ENCODE data around the gene RMI2.
A peak's percentile ranks its signal among the peaks of the same experiment; 100 is the strongest.
"Not testable (repeated sequence)": the region's sequence is repeated elsewhere in the genome, so short reads cannot be mapped to it uniquely, and the experiment has no call there.

RMI2 gene

GRCh38 chr16:11377154-11377553 lies 31.9 kb downstream of the RMI2 start:
- H3K4me3 ChIP-seq (replicated peaks in 1 of 2; ENCODE audit: low read depth in 2 of 2, low read length in 2 of 2): no peak overlapping the region
- TF ChIP-seq CTCF (IDR thresholded peaks at IDR 0.05; ENCODE audit: low read depth, low read length): no peak
- DNase-seq (ENCODE audit: low read depth in 2 of 2): no peak

- not testable (repeated sequence) for DNase-seq (ENCODE audit: low read depth in 2 of 2); H3K4me3 ChIP-seq (replicated peaks in 1 of 2; ENCODE audit: low read depth in 2 of 2, low read length in 2 of 2)
Measured at GRCh38 chr16:11378951-11379350, 33.7 kb downstream of the RMI2 start.

- peak in 1 of 2 donors; percentile 71 for DNase-seq (ENCODE audit: low read depth in 2 of 2)
- no peak overlapping the region for H3K4me3 ChIP-seq (replicated peaks in 1 of 2; ENCODE audit: low read depth in 2 of 2, low read length in 2 of 2)
- TF ChIP-seq CTCF (IDR thresholded peaks at IDR 0.05; ENCODE audit: low read depth, low read length): no peak
Measured at GRCh38 chr16:11379420-11379819, 34.2 kb downstream of the RMI2 start.

GRCh38 chr16:11380836-11381235 lies 35.6 kb downstream of the RMI2 start:
- DNase-seq (ENCODE audit: low read depth in 2 of 2): no peak
- no peak for TF ChIP-seq CTCF (IDR thresholded peaks at IDR 0.05; ENCODE audit: low read depth, low read length)
- H3K4me3 ChIP-seq (replicated peaks in 1 of 2; ENCODE audit: low read depth in 2 of 2, low read length in 2 of 2): no peak overlapping the region

GRCh38 chr16:11383481-11384183 lies 38.4 kb downstream of the RMI2 start:
- no peak for DNase-seq (ENCODE audit: low read depth in 2 of 2)
- TF ChIP-seq CTCF (IDR thresholded peaks at IDR 0.05; ENCODE audit: low read depth, low read length): no peak
- H3K4me3 ChIP-seq (replicated peaks in 1 of 2; ENCODE audit: low read depth in 2 of 2, low read length in 2 of 2): no peak overlapping the region

GRCh38 chr16:11384184-11384955 lies 39.1 kb downstream of the RMI2 start:
- no peak for DNase-seq (ENCODE audit: low read depth in 2 of 2)
- TF ChIP-seq CTCF (IDR thresholded peaks at IDR 0.05; ENCODE audit: low read depth, low read length): no peak
- H3K4me3 ChIP-seq (replicated peaks in 1 of 2; ENCODE audit: low read depth in 2 of 2, low read length in 2 of 2): no peak overlapping the region

GRCh38 chr16:11384956-11385586 lies 39.8 kb downstream of the RMI2 start:
- DNase-seq (ENCODE audit: low read depth in 2 of 2): no peak
- no peak overlapping the region for H3K4me3 ChIP-seq (replicated peaks in 1 of 2; ENCODE audit: low read depth in 2 of 2, low read length in 2 of 2)
- no peak for TF ChIP-seq CTCF (IDR thresholded peaks at IDR 0.05; ENCODE audit: low read depth, low read length)
